Umbilical cord (tissue), 2 donors: ENCODE data around the gene XXYLT1. TPM values are rescaled to one million over a fixed set of nuclear protein-coding genes. Genes with fewer than 3 reads are reported as not detected.

ENCODE experiments used
- DNase-seq: peaks from one replicate; pipeline ENCODE4 v3.0.0-alpha.2; 2015; ENCODE audit warnings: low spot score
- total RNA-seq: library from RNA; depleted of rRNA; stranded (reverse); fragments of >200 nt; gene quantifications from one replicate; pipeline ENCODE4 v1.2.3, GENCODE V29; 2014; ENCODE audit warnings: low replicate concordance; ENCODE audit not compliant: insufficient read depth

Gene XXYLT1
- total RNA-seq, 1 donor from 2014 or later = 21.4 TPM

DNA sequence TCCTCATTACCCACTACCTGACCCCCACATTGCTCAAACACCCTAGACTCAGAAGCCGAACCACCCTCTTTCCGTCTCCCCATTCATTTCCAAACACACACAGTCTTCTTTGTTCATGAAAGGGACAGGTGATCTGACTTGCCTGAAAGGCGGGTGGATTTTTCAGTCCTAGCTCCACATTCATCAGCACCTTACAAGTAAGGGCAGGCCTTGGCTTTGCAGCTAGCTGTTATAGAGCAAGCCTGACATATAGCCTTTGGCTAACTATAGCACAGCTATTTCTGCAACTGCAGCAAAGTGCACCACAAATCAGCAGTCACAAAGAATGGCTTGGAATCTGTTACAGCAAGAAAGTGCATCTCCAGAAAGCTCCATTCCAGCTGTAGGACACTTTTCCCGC, 139.8 kb downstream of the XXYLT1 start:
- DNase-seq = no peak

DNA sequence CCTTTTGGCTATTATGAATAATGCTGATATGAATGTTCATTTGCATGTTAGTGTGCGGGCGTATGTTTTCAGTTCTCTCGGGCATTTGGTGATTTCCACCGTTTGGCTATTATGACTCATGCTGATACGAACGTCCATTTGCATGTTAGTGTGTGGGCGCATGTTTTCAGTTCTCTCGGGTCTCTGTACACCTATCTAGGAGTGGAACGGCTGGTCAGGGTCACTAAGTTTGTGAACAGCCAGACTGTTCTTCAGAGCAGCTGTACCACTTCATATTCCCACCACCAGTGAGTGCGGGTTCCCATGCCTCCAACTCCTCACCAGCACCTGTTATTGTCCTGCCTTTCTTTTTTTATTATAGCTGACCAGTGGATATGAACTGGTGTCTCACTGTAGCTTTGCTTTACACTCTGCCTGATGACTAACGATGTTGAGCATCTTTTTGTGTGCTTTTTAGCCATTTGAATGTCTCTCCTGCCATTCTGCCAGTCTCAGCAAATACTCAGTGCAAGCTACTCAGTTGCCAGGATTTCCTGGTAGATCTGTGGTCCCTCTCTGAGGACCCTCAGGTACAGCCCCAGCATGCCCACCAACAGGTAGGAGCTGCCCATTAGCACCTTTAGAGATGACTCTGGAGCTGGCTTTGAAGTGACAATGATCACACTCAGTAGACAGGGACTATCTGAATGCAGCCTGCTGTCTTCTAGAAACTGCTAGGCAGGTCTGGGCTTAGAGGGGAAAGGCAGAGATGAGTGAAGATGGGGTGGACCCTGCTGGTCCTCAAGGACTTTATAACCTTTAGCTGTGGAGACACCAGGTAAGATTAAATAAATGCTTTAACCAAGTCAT, 141.1 kb downstream of the XXYLT1 start:
- DNase-seq = no peak

DNA sequence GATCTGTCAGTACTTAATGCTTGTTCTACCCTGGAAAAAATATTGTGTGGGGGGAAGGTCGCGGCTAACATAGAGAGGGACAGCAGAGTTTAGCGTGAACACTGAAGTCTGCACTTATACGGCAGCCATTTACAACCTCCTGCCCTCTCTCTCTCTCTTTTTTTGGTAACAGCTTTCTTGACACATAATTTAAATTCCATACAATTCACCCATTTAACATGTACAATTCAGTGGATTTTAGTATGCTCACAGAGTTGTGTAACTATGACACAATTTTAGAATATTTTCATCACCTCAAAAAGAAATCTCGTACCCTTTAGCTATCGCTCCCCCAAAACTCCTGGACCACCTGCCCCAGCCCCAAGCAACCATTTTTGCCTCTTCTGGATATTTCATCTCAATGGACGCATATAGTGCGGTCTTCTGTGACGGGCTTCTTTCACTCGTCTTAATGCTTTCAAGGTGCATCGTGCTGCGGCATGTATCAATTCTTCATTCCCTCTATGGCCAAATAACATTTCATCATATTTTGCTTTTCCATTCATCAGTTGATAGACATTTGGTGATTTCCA, 141.8 kb downstream of the XXYLT1 start:
- DNase-seq = no peak

DNA sequence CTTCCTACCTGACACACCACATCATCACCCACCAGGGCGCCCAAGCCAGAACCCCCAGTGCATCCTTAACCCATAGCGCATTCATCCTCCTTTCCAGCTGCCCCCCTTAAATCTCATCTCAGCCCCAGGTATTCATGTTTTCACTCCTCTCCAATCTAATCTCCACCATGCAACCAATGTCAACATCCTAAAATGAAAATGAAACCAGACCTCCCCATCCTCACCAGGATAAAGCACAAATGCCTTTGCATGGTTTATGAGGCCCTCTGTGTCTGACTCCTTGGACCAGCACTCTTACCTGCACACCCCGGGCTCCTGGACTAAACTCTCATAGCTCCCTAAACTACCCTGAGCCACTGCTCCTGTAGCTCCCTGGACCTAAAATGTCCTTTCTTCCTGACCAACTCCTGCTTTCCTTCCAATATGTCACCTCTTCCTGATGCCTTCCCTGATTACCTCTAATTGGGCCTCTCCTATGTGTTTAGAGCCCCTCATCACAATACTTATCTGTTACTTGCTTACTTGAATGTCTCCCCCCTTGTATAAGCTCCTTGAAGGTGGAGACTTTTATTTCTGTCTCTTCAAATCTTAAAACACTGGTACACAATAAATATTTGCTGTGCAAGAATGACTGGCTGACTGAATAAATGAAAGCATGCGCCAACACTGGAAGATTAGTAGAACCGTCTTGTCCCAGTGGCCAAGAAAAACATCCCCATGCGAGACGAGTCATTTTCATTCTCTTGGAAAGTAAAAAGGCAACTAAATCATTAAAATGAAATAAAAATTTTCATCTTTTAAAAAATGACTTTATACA, 142.5 kb downstream of the XXYLT1 start:
- DNase-seq = no peak

DNA sequence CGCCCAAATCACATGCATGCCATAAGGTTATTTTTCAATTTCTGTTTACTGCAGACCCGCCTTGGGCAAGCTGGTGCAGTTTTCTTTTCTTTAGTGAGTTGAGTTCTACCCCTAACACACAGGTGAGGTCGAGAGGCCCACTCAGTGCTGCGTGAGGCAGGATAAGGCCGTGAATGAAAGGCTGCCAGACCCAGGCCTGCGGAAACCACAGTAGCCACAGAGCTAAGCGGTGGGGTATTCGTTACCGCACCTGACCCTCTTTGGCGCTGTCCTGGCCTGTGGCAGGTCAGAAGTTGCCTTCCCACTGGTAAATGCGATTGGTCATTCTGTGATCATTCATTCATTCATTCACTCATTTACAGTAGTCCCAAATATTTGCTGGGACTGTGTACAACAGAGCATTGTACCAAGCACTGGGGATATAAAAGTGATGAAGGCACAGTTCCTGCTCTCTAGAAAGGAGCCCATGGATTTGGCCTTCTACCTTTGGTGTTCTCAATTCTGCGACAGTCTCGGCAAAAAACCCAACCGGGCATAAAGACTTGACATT, 144.8 kb downstream of the XXYLT1 start:
- no peak for DNase-seq

DNA sequence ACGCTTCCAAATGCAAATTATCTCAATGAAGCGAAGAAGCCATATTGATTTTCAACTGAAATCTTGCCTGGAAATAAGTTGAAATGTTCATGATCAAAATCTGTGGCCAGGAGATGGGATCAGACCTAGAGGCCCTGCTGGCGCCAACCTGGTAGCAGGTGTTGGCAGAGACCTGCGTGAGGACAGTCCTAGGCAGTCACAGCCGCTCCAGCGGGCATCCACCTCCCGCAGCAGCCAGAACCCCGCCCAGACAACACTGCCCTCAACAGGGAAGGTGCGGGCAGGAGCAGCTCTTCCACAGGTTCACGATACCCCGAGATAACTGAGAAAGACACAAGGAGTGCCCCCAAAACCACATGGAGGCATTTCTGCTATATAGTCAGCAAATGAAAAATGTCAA, 145.3 kb downstream of the XXYLT1 start:
- no peak for DNase-seq

DNA sequence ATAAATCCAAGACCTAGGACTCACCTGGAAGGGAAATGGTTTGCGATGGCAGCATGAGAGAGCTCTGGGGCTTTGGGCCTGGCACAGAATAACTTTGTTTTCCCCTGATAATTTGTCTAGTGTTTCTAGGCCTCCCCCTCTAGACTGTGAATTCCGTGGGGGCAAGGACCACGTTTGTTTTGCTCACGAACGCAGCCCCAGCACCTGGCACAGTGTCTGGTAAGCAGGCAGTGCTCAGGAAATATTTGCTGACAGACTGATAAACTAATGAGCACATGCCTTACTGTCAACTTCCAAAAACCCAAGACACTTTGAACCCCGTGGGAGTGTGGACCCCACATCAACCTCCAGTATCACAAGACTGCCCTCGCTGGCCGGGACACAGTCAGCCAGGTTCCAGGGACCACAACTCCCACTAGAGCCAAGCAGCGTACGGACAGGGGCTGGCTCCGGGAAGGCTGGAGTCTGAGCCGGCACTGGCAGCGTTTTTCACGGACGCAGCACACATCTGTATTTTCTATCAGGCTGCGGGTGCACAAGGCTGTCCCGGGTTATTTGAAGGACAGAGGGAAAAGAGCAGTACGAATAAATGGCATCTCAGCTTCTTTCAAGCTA, 146.5 kb downstream of the XXYLT1 start:
- DNase-seq = no peak

DNA sequence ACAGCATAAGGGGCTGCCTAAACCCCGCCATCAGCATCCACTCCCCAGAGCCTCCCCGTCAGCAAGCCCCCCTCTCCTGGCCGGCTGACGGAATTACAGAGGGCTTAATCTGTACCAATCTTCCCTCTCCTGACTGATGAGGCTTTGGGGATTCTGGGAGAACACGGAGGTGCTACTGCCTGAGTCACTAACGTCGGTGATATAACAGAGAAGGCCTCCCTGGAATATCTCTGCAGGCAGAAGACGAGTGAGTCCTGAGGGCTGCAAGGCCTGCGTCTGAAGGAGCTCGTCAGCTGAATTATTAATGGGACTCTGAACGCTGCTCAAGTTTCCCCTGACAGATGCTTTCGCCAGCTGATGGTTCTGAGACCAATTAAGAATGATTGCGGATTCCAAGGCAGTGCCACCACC, 147.7 kb downstream of the XXYLT1 start:
- no peak for DNase-seq

DNA sequence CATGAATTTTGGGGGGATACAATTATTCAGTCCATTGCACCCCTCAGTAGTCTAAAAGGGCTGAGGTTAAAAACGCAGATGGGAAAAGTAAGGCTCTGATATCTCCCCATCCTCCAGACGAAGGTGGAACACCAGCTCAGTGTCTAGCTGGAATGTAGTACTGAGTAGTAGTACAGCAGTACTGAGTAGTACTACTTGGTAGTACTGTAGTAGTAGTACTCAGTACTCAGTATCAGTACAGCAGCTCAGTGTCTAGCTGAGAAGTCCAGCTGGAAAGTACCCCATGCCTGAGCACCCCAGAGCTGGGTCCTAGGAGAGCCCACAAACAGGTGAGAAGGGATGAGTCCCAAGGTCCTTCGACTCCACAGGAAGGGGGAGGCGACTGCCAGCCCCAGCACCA, 148.7 kb downstream of the XXYLT1 start:
- DNase-seq = no peak

DNA sequence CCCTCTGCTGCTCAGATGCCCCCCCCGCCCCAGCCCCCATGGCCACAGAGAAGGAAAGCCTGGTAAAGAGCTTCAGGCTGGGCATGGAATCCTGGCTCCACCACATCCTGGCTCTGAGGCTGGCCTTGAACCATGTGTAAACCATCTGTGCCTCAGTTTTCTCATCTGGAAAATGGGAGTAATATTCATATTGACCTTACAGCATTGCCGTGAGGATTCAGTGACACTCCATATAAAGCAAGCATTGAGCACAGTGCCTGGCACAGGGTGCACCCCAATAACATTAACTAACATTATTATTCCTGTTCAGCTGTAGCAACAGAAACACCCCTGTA, 150.7 kb downstream of the XXYLT1 start:
- DNase-seq = no peak

DNA sequence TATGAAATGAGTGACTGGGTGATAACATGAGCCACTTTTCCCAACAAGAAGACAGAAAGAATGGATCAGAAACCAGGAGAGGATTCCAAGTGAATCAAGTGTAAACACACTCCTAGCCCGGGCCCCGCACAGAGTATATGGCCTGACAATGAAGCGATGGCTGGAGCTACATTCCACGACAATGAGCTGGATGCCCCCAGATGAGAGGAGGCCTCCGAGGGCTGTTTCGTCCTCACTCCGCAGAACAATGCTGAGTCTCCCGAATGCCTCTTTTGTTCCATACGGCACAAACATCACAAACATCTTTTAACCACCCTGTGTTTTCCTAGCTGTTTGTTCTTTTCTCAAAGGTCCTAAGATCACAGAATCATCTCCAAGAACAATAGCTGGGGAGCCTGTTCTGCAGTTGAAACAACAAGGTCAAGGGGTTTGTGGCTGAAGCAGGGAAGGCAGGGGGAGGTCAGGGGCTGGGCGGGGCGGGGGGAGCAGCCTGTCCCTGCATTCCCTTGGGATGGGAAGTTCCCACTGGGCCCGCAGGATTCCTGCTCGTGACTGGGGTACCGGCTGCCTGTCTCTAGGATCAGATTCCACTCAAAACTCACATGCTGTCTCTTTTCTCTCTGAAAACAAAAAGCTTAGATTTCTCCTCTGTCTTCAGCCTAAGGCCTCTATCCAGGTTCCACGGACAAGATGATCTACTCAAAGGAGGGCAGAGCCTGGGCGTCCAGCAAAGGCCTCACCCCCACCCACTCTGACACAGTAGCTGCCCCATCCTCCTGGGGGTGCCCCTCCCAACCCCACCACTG, 151.3 kb downstream of the XXYLT1 start:
- peak; percentile 29 for DNase-seq

DNA sequence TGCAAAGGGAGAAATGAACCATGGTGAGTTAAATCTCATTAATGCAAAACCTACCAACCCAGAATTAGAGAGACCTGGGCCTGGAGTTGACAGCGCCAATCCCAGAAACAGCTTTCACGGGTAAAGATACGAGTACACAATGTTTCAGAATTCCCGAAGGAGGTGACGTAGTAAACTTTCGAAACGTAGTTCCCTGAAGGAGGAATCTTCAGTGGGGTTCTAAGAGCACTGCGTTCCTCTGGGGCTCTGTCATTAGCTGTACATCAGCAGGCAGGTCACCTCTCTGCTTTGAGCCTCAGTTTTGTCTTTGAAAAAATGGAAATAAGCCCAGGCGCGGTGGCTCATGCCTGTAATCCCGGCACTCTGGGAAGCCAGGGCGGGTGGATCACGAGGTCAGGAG, 152.3 kb downstream of the XXYLT1 start:
- DNase-seq = no peak

DNA sequence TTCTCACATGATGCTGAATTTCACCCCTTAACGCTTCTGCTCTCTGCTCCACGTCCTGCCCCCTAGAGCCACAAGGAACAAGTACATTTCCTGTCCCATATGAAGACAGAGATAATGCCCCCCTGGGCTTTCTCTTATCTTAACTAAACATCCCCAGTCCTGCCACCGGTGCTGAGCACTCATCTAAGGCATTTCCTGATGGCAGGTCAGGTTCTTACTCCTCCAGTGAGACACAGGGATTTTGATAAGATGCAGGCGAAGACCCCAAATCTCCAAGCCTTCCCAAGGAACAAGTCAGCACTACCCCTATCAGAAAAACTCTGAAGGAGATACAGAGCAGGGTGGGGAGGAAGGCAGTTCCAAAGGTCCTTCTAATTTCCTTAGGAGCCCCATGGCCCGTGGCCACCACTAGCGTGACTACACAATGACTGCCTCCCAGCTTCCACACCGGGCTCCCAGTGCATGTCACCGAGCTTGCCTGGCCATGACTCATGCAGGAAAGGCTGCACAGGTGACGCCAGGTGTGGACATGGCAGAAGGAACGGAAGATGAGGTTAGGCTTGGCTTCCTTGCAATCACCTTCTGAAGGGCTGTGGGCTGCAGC, 152.9 kb downstream of the XXYLT1 start:
- no peak for DNase-seq

DNA sequence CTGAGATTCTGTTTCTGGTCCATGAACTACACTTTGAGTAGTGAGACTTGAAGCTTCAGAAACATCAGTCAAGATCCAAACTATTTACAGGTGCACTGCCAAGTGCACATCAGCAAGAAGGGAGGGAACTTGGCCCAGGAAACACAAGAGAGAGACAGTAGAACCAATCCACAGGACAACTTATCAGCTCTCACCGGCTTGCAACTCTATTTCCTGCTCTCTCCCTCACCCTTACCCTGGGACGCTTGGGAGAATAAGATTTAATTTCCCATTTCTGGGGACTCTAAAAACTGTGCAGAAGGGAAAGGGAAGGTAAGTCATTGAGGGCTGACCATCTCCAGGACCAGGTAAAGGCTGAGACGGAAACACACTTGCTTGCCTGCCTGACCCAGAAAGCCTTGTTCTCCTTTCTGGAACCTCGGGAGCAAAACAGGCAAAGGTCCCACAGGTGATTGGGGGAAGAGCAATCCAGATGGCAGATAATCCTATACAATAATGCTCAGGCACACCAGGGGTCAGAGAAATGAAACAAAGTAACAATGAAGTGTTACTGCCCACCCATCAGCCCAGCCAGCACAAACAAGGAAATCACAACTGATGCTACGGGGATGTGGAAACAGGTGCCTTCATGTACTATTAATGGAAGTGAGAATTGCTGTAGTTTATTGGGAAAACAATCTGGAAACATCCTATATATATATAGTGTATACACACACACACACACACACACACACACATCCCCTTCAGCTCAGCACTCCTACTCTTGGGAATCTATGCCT, 154.4 kb downstream of the XXYLT1 start:
- DNase-seq = no peak

DNA sequence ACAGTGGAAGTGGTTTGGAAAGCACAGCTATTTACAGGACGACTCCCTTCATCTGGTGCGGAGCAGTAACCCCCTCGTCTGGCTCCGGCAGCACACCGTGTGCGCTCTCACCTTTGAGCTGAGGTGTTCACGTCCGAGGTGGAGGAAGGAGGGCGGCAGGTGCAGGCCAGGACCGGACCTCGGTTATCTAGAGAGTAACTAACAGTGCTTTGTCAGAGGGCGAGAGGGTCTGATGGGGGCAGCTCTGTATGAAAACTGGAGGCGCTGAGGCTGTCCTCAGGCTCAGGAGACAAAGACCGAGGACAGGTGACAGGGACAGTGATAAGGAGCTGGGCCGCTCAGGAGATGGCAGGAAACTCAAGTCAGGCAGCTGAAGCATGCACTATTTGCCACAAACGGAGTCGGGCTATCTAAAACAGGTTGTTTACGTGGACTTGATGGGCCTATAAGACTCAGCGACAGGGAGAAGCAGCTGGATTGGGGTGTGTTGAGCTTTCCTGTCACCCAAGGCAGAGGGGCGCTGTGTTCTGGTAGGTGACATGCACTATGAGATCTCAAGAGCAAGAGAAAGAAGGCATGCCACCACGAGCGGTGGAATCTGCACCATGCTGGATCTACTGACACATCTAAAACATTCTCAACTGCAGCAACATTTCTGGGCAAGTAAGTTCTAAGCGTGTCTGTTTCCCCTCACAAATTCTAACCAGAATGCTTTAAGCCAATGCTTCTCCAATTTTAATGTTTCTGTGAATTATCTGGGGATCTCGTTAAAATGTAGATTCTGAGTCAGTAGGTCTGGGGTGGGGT, 155.2 kb downstream of the XXYLT1 start:
- no peak for DNase-seq

DNA sequence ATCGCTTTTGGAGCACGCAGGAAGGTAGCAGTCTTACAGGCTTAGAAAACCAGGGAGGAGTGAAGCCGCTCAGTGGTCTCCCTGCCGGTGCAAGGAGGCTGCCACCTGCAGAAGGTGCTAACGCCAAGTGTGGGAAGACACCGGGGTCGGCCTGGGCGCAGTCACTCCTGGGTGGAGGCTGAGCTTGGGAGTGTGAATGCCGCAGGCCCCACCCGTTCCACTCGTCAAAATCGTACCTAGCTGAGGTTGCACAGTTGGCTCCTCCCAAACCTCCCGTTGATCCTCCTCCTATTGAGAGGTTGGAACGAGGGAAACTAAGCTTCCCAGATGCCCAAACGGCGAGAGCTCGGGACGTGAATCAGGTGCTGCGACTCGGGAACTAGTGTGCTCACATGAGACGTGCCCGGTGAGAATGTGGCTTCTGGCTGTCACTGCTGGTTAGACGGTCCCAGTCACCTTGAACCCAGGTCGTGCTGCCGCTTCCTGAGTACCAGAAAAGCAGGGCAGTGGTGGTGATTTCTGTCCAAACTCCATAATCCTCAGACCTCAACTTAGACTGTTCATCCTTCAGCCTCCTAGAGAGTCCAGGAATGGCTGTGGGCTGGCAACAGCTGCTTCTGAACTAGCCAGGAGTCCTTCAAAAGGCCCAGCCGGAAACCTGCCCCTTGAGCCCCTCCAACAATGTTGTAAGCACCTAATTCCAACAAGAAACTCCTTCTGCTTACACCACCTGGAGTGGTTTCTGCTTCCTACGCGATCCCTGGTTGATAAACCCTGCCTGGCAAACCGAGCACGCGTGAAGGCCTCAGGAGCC, 156.0 kb downstream of the XXYLT1 start:
- no peak for DNase-seq

DNA sequence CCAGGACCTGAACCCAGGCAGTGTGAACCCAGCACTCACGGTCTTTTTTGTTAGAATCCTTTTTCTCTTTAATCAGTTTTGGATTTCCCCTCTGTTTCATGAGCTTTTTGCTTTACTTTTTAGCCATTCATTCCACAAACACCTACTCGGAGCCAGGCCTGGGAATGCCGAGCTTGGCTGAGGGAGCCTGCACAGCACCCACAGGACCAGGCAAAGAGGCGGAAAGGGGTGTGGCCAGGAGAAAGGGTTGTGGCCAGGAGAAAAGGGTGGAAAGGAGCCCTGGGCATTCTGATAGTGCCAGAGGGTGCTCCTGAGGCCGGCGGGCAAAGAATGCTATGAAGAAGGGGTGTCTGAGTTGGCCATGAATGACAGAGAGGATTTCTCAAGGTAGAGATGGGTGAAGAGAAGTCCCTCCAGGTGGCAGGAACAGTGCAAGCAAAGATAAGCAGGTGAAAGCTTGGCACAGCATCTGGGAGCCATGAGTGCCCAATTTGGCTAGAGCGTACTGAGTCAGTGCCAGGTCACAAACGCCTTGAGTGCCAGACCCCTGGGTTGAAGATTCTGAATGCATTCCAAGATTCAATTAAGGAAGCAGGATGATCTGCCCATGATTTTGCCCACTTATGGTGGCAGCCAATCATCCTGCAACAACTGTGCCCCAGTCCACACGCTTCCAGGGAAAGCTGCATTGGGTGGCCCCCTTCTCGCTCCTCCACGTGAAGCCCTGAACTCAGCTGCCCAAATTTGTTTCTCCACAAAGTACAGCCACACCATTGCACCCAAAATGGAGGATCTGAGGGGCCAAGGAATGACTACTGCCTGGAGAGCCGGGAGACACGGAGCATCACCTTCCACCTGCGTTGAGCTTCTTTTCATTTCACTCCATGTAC, 157.2 kb downstream of the XXYLT1 start:
- DNase-seq = no peak
